Upper lobe of left lung (tissue), 4 donors: Measurements from ENCODE around the gene TP53I11.

ENCODE experiments used
- CTCF ChIP-seq, 6 experiments: fragments of 450-650 bp in 4 of 6; fragments of 200-600 bp in 2 of 6; sonication (generic) in 2 of 6; IDR thresholded peaks; one replicate each; pipeline ENCODE4 v1.5.1; 2016 to 2019; ENCODE audit warnings: antibody characterized with exemption in 6 of 6
- EP300 ChIP-seq, 4 donors: sonication (generic); formaldehyde crosslinking; IDR thresholded peaks; one replicate each; pipeline ENCODE4 v1.5.1; 2017; ENCODE audit warnings: antibody characterized with exemption in 4 of 4, control low read depth in 2 of 4
- POLR2A ChIP-seq, 4 donors: fragments of 450-650 bp; IDR thresholded peaks; one replicate each; pipeline ENCODE4 v1.5.1; 2016 to 2017; ENCODE audit warnings: antibody characterized with exemption in 4 of 4, mild to moderate bottlenecking in 2 of 4
- POLR2AphosphoS5 ChIP-seq, 2 donors: sonication (generic); formaldehyde crosslinking; IDR thresholded peaks; one replicate each; pipeline ENCODE4 v1.5.1; 2017; ENCODE audit warnings: antibody characterized with exemption in 2 of 2

- TF ChIP-seq CTCF (IDR thresholded peaks at IDR 0.05) = no peak
- no peak for TF ChIP-seq POLR2AphosphoS5 (IDR thresholded peaks at IDR 0.05)
- TF ChIP-seq POLR2A (IDR thresholded peaks at IDR 0.05) = no peak
- TF ChIP-seq EP300 (IDR thresholded peaks at IDR 0.05) = no peak
Measured at GRCh38 chr11:44999068-44999467, 48.4 kb upstream of the TP53I11 start.
